DND-41 (cell line): Measurements from ENCODE around the gene BMERB1.

Source experiments
- EZH2 ChIP-seq: IDR thresholded peaks from 3 replicates; pipeline ENCODE4 v1.6.1; 2012; ENCODE audit warnings: borderline replicate concordance, low read depth, mild to moderate bottlenecking, moderate library complexity, low read length, inconsistent platforms; ENCODE audit not compliant: severe bottlenecking
- TF ChIP-seq, protein P1 (sequence below): IDR thresholded peaks from 2 replicates; pipeline ENCODE4 v1.5.1; 2012; ENCODE audit warnings: borderline replicate concordance, low read length, moderate library complexity, mild to moderate bottlenecking; ENCODE audit not compliant: poor library complexity, severe bottlenecking; ENCODE audit errors: extremely low read depth

DNA sequence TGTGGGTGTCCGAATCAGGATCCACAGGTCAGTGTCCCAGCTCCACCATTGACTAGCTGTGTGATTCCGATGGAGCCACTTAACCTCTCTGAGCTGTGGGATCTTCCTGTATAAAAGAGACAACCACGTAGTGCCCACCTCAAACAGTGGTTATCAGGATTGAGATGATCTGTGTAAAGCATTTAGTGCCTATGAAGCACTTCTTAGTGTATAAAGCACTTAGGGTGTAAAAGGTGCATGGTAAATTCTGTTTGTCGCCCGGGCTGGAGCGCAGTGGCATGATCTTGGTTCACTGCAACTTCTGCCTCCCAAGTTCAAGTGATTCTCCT lies 113.3 kb downstream of the BMERB1 start:
- TF ChIP-seq, protein P1, sequence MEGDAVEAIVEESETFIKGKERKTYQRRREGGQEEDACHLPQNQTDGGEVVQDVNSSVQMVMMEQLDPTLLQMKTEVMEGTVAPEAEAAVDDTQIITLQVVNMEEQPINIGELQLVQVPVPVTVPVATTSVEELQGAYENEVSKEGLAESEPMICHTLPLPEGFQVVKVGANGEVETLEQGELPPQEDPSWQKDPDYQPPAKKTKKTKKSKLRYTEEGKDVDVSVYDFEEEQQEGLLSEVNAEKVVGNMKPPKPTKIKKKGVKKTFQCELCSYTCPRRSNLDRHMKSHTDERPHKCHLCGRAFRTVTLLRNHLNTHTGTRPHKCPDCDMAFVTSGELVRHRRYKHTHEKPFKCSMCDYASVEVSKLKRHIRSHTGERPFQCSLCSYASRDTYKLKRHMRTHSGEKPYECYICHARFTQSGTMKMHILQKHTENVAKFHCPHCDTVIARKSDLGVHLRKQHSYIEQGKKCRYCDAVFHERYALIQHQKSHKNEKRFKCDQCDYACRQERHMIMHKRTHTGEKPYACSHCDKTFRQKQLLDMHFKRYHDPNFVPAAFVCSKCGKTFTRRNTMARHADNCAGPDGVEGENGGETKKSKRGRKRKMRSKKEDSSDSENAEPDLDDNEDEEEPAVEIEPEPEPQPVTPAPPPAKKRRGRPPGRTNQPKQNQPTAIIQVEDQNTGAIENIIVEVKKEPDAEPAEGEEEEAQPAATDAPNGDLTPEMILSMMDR, result no peak
- no peak for TF ChIP-seq EZH2
